Measurements from ENCODE around the gene ZGPAT.

ZGPAT gene

DNA sequence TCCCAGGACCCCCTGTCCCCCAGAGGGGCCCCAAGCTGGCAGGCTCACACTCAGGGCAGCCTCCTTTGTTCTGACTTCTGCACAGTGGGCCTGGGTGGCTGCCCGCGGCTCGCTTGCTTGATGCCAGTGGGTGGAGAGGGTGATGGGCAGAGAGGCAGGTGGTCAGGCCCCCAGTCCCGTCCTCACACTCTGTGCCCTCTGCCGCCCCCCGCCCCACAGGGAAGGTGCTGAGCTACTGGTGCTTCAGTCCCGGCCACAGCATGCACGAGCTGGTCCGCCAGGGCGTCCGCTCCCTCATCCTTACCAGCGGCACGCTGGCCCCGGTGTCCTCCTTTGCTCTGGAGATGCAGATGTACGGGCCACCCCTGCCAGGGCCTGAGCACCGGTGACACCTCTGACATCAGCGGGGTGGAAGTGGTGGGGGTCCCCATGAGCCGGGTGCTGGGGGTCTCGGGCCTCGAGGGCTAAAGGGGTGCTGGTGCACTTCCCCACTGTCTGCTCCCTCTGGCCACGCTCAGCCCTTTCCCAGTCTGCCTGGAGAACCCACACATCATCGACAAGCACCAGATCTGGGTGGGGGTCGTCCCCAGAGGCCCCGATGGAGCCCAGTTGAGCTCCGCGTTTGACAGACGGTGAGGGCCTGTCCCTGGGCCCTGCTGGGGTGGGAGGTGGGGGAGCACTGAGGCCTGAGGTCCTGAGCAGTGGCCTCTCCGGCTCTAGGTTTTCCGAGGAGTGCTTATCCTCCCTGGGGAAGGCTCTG is 20.2 kb upstream of the ZGPAT start:
- TF ChIP-seq, protein P1, sequence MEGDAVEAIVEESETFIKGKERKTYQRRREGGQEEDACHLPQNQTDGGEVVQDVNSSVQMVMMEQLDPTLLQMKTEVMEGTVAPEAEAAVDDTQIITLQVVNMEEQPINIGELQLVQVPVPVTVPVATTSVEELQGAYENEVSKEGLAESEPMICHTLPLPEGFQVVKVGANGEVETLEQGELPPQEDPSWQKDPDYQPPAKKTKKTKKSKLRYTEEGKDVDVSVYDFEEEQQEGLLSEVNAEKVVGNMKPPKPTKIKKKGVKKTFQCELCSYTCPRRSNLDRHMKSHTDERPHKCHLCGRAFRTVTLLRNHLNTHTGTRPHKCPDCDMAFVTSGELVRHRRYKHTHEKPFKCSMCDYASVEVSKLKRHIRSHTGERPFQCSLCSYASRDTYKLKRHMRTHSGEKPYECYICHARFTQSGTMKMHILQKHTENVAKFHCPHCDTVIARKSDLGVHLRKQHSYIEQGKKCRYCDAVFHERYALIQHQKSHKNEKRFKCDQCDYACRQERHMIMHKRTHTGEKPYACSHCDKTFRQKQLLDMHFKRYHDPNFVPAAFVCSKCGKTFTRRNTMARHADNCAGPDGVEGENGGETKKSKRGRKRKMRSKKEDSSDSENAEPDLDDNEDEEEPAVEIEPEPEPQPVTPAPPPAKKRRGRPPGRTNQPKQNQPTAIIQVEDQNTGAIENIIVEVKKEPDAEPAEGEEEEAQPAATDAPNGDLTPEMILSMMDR (conservative IDR thresholded peaks at IDR 0.05), result no peak
- H3K27ac ChIP-seq, result no peak overlapping the region

DNA sequence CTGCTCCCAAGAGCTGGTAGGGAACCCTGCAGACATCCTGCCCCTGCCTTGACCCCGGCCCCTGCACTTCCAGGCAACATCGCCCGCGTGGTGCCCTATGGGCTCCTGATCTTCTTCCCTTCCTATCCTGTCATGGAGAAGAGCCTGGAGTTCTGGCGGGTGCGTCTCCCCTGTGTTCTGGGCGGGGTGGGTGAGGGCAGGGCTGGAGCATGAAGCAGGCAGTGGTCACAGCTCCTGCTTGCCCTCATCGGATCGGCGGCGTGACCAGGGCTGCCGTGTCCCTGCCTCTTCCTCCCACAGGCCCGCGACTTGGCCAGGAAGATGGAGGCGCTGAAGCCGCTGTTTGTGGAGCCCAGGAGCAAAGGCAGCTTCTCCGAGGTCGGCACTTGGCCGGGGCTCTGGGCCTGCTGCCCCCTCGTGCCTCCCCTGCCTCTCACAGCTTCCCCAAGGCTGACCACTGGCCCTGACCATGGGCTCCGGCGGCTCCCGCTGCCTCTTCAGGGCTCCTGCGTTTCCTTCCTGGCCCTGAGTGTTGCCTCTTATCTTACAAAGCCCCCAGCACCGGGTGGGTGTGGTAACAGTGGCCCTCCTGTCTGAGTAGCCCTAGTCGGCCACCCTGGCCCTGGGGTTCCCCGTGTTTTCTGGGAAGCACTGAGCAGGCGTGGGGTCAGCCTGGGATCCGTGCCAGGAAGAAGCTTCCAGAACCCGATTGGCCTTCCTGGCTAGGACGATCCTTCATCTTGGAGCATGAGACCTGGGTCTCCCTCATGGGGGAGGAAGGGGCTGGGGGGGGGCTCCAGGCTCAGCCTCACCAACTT is 19.4 kb upstream of the ZGPAT start:
- no peak overlapping the region for H3K27ac ChIP-seq
- TF ChIP-seq, protein P1 (conservative IDR thresholded peaks at IDR 0.05), result no peak

DNA sequence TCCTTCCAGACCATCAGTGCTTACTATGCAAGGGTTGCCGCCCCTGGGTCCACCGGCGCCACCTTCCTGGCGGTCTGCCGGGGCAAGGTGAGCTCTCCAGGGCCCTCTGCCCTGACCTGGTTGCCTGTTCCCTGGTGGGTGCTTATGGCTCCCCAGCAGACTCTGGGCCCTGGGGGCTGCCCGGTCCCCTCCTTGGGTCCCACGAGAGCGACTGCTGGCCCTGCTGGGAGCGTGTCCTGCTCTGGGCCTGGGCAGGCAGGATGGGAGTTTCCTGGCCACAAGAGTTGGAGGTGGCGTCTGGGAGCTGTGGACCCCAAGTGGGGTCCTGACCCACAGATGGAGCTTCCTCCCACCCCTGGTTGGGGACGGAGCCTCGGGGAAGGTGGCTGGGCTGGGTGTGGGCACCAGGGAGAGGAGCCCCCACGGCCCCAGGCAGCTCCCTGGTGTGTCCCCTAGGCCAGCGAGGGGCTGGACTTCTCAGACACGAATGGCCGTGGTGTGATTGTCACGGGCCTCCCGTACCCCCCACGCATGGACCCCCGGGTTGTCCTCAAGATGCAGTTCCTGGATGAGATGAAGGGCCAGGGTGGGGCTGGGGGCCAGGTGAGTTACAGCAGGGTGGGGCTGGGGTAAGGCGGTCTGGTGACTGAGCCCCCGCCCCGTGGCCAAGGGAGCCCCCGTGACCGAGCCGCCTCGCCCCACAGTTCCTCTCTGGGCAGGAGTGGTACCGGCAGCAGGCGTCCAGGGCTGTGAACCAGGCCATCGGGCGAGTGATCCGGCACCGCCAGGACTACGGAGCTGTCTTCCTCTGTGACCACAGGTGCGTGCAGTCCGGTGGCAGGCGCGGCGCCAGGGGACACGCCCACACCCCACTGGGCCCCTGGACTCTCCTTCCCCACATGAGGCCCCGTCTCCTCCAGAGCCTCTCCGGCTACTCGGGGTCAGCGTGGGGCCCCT is 18.5 kb upstream of the ZGPAT start:
- H3K27ac ChIP-seq, result no peak overlapping the region
- TF ChIP-seq, protein P1 (conservative IDR thresholded peaks at IDR 0.05), result no peak

DNA sequence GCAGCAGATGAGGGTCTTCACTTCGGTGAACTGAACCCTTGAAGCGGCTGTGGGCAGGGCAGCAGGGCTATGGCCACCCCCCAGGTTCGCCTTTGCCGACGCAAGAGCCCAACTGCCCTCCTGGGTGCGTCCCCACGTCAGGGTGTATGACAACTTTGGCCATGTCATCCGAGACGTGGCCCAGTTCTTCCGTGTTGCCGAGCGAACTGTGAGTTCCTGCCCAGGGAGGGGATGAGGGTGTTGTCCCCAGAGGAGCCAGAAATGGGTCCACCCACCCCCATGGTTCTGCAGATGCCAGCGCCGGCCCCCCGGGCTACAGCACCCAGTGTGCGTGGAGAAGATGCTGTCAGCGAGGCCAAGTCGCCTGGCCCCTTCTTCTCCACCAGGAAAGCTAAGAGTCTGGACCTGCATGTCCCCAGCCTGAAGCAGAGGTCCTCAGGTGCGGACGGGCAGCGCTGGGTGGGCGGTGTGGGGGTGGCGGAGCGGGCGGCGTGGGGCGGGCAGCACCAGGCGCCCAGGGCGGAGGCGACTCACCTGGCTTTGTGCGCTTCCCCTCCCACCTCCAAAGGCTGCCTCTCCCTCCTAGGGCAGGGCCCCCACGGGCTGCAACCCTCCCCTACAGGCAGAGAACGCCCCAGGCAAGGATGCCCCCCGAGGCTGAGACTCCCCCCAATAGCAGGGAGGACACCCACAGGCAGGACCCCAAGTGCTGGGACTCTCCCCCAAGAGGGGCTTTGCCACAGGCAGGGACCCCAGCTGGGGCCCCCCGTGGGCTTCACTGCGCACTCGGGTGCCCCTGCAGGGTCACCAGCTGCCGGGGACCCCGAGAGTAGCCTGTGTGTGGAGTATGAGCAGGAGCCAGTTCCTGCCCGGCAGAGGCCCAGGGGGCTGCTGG is 17.6 kb upstream of the ZGPAT start:
- no peak overlapping the region for H3K27ac ChIP-seq
- TF ChIP-seq, protein P1 (conservative IDR thresholded peaks at IDR 0.05), result no peak

DNA sequence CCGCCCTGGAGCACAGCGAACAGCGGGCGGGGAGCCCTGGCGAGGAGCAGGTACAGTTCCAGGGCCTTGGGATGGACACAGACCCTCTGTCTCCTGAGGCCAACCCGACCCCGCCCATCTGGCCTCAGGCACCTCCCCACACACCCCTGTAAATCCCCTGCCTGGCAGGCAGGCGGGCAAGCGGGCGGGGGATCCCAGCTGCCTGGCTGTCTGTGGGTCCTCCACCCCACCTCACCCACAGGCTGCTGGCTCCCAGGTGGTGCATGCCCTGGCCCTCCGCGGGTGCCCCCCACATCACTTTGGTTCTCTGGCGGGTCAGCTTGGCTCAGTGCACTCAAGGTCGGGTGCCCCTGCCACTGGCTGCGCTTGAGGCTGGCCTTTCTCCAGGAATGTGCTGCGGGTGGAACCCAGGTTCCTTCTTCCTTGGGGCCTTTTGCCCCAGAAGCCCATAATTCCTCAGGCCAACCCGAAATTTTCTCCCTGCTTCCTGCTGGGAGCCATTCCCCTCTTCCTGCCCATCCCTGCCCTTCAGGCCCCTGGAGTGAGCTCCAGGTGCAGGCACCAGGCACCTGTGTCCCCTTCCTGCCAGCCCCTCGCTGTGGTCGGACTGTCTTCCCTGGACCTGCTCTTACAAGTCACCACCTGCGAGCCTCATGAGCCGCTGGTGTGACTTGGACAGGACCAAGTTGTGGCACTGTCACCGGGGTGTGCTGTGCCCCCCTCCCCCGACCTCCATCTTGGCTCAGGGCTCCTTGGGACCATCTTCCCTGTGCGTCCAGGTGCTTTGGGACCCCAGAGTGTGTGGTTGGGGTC is 16.7 kb upstream of the ZGPAT start:
- H3K27ac ChIP-seq, result no peak overlapping the region
- TF ChIP-seq, protein P1 (conservative IDR thresholded peaks at IDR 0.05), result no peak
